Spleen (tissue), 11 donors: Measurements from ENCODE around the gene GMDS. TPM values are rescaled to one million over a fixed set of nuclear protein-coding genes. Genes with fewer than 3 reads are reported as not detected.

Experiments used
- DNase-seq: peaks from one replicate; pipeline ENCODE4 v3.0.0-alpha.2; 2020
- H3K27ac ChIP-seq, 8 donors: fragments of 200-600 bp; sonication (generic) in 7 of 8; 1 replicate in 4 of 8; 2 replicates in 4 of 8; pipeline versions ENCODE4 v1.5.0 to v1.8.0; 2016 to 2021; ENCODE audit warnings: inconsistent platforms in 4 of 8, mild to moderate bottlenecking in 4 of 8, moderate library complexity in 1 of 8
- H3K27me3 ChIP-seq, 7 donors: fragments of 200-600 bp; sonication (generic) in 6 of 7; replicated peaks in 1 of 7; 1 replicate in 4 of 7; 2 replicates in 3 of 7; pipeline versions ENCODE4 v1.5.0 to v1.8.0; 2016 to 2021; ENCODE audit warnings: inconsistent platforms in 3 of 7, mild to moderate bottlenecking in 1 of 7
- H3K36me3 ChIP-seq, 6 donors: fragments of 200-600 bp; sonication (generic) in 5 of 6; 1 replicate in 4 of 6; 2 replicates in 2 of 6; pipeline versions ENCODE4 v1.5.0 to v1.8.0; 2016 to 2021; ENCODE audit warnings: inconsistent platforms in 2 of 6
- H3K4me1 ChIP-seq, 6 donors: fragments of 200-600 bp; sonication (generic) in 5 of 6; 1 replicate in 3 of 6; 2 replicates in 3 of 6; pipeline versions ENCODE4 v1.5.0 to v1.8.0; 2016 to 2021; ENCODE audit warnings: inconsistent platforms in 3 of 6
- H3K4me3 ChIP-seq, 8 donors: fragments of 200-600 bp; sonication (generic) in 7 of 8; 1 replicate in 4 of 8; 2 replicates in 4 of 8; pipeline versions ENCODE4 v1.5.0 to v1.8.0; 2016 to 2021; ENCODE audit warnings: inconsistent platforms in 4 of 8, mild to moderate bottlenecking in 4 of 8, moderate library complexity in 2 of 8
- H3K9me3 ChIP-seq, 8 donors: fragments of 200-600 bp; sonication (generic) in 7 of 8; 1 replicate in 4 of 8; 2 replicates in 4 of 8; pipeline versions ENCODE4 v1.5.0 to v1.8.0; 2016 to 2021; ENCODE audit warnings: inconsistent platforms in 4 of 8
- POLR2A ChIP-seq, 3 donors: fragments of 450-650 bp; IDR thresholded peaks; one replicate each; pipeline ENCODE4 v1.5.1; 2017; ENCODE audit warnings: antibody characterized with exemption in 3 of 3, mild to moderate bottlenecking in 1 of 3
- POLR2AphosphoS5 ChIP-seq, 3 donors: sonication (generic); formaldehyde crosslinking; IDR thresholded peaks; one replicate each; pipeline ENCODE4 v1.5.1; 2017; ENCODE audit warnings: antibody characterized with exemption in 3 of 3
- WGBS, 5 donors: extraction: QIAGEN DNeasy Blood & Tissue Kit in 3 of 5; methylation state at CpG; one replicate each; pipeline versions ENCODE4 v1.1.5 to v1.1.7; 2013 to 2018; 5-methylcytosine and 5-hydroxymethylcytosine counted together
- intact Hi-C: fragments of 100-400 bp; cut with DNase I; formaldehyde crosslinking; loops from one replicate; pipeline ENCODE4 v1.15.0; 2023; ENCODE audit warnings: low total_unique reads
- polyA plus RNA-seq, 3 donors: library from polyadenylated mRNA; stranded (reverse); fragments of 200-250 nt; gene quantifications; one replicate each; pipeline ENCODE4 v1.2.1, GENCODE V29; 2013
- total RNA-seq, 7 donors: library from RNA; depleted of rRNA in 3 of 7; stranded (reverse); fragments of >200 nt in 3 of 7; fragmentation: NEBNext Ultra II Directional in 4 of 7; extraction: Animal tissue kit (Norgen Biotek cat#: 25700) in 4 of 7; gene quantifications; one replicate each; pipeline versions ENCODE4 v1.1.0 to v1.2.1, GENCODE V29; 2016 to 2021
- TF ChIP-seq, protein P1 (sequence below), 11 experiments: fragments of 200-600 bp in 7 of 11; fragments of 450-650 bp in 4 of 11; sonication (generic) in 4 of 11; IDR thresholded peaks in 8 of 11; conservative IDR thresholded peaks in 3 of 11; 1 replicate in 7 of 11; 2 replicates in 4 of 11; pipeline versions ENCODE4 v1.4.0 to v1.8.0; 2016 to 2021; ENCODE audit warnings: antibody characterized with exemption in 11 of 11, inconsistent platforms in 4 of 11, mild to moderate bottlenecking in 1 of 11
- donor health status: healthy with polysubstance abuse.
- donor health status: DM: no; HTN: no; CAD: no; lungs with moderate emphysema.
- donor health status: DM: no; HTN: no; CAD: no.
- donor health status: Bipolar disorder and iron deficiency.
- donor health status: healthy.
- donor health status: DM: no; HTN: no; CAD: no.
- donor health status: DM: yes; HTN: yes; CAD: no.

GMDS gene
- total and polyA plus RNA-seq, 10 donors = 9.1 to 30.8 (median 17.7) TPM

DNA sequence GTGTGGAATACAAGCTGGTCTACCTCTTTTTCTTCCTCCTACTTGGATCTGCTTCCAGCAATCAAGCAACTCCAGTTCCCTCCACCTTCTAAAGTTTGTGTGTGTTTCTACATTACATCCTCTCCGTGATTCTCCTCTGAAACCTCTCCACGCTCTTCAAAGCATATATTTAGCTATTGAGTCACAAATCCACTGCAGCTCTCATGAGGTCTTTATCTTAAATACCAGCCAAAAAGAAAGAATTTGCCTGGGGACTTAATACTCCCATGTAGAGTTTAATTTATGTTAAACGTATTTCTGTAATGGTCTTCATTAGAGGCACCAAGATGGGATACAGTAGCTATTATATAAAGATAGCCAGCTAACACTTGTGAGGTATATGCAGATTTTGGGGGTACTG, 557.0 kb downstream of the GMDS start:
- 94 to 100% (median 95%) methylated on average over 3 of the region's 3 CpGs for WGBS, 5 donors
- TF ChIP-seq, protein P1, sequence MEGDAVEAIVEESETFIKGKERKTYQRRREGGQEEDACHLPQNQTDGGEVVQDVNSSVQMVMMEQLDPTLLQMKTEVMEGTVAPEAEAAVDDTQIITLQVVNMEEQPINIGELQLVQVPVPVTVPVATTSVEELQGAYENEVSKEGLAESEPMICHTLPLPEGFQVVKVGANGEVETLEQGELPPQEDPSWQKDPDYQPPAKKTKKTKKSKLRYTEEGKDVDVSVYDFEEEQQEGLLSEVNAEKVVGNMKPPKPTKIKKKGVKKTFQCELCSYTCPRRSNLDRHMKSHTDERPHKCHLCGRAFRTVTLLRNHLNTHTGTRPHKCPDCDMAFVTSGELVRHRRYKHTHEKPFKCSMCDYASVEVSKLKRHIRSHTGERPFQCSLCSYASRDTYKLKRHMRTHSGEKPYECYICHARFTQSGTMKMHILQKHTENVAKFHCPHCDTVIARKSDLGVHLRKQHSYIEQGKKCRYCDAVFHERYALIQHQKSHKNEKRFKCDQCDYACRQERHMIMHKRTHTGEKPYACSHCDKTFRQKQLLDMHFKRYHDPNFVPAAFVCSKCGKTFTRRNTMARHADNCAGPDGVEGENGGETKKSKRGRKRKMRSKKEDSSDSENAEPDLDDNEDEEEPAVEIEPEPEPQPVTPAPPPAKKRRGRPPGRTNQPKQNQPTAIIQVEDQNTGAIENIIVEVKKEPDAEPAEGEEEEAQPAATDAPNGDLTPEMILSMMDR (IDR thresholded peaks at IDR 0.05 in 8 of 11, conservative IDR thresholded peaks at IDR 0.05 in 3 of 11) = no peak
- no peak for TF ChIP-seq POLR2A (IDR thresholded peaks at IDR 0.05)
- TF ChIP-seq POLR2AphosphoS5 (IDR thresholded peaks at IDR 0.05) = no peak
- no peak overlapping the region for H3K4me3 ChIP-seq
- H3K36me3 ChIP-seq = no peaks in the 10 kb centered on the region
- intact Hi-C loops = no loop called here
- no peak overlapping the region for H3K27ac ChIP-seq
- peaks cover 0 to 8% (median 0%) of the 10 kb centered on the region in 8 donors for H3K9me3 ChIP-seq
- DNase-seq = no peak
- no peaks in the 10 kb centered on the region for H3K27me3 ChIP-seq
- no peaks in the 10 kb centered on the region for H3K4me1 ChIP-seq

DNA sequence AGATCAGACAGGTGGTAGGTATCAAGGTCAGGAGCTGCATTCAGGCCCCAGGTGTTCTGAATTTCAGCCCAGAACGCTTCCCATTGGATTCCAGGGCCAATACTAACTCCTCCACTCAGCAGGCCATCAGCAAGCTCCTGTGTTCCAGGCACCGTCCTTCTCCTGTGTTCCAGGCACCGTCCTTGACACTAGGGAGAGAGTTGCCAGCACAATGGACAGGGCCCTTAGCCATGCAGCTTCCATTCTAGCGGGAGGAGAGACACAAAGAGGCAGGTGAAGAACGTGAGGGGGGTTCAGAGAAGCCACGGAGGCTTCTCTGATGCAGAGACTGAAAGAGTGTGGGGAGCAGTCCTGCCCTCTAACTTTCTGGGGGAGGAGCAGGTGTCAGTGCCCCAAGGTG, 558.0 kb downstream of the GMDS start:
- no peaks in the 10 kb centered on the region for H3K27me3 ChIP-seq
- TF ChIP-seq POLR2A (IDR thresholded peaks at IDR 0.05) (no peak), POLR2AphosphoS5 (IDR thresholded peaks at IDR 0.05) (no peak)
- TF ChIP-seq, protein P1 (IDR thresholded peaks at IDR 0.05 in 8 of 11, conservative IDR thresholded peaks at IDR 0.05 in 3 of 11) = no peak
- peaks cover 0 to 2% (median 0%) of the 10 kb centered on the region in 8 donors for H3K9me3 ChIP-seq
- no peak overlapping the region for H3K27ac ChIP-seq
- no peaks in the 10 kb centered on the region for H3K36me3 ChIP-seq
- DNase-seq = no peak
- no peaks in the 10 kb centered on the region for H3K4me1 ChIP-seq
- H3K4me3 ChIP-seq = no peak overlapping the region
- WGBS, 5 donors = 81 to 89% (median 81%) methylated on average over 4 to 6 of the region's 6 CpGs
- intact Hi-C loops = no loop called here

DNA sequence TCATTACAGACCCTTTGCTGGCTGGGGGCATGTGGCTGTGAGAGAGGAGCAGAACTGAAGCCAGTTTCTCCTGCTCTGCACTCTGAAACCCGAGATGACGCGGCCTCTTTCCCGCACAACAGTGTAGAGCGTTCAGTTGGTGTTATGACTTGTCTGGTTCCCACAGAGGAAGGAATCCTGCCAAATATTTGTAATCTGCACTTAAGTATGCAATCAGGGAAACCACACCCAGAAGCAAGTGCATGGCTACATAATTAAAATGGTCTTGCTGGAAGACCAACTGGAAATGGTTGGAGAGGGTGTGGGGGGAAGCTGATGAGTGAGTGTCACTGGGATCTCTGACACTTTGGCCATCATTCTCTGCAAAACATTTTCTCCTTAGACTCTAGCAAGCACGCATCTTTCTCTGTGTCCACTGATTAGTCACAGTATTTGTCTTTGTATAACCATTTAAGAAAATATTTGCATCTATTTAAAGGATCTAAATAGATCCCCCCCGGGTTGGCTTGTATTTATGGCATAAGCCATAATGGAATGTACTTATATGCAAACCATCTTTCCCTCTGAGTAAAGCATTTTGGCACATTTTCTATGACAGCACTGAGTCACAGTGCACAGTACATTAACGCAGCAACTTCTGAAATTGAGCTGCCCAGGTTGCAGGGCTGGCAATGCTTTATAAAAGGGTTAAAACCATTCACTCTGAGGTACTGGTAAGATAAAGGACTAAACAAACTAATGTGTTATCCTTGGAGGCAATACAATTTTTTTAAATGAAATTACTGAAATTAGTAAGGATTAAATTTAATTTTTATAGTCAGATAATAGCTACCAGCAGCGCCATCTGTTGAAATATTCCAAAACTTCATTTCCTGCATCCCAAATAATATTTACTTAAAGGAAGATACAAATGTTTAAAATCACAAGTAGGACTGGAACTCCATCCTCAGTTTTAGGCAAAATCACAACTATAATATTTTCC, 559.0 kb downstream of the GMDS start:
- intact Hi-C loops = no loop called here
- H3K27ac ChIP-seq = no peak overlapping the region
- H3K4me3 ChIP-seq = no peak overlapping the region
- no peaks in the 10 kb centered on the region for H3K36me3 ChIP-seq
- no peaks in the 10 kb centered on the region for H3K9me3 ChIP-seq
- WGBS, 5 donors = 64 to 91% (median 74%) methylated on average over 9 of the region's 9 CpGs
- TF ChIP-seq POLR2AphosphoS5 (IDR thresholded peaks at IDR 0.05) = no peak
- TF ChIP-seq, protein P1 (IDR thresholded peaks at IDR 0.05 in 8 of 11, conservative IDR thresholded peaks at IDR 0.05 in 3 of 11) = no peak
- TF ChIP-seq POLR2A (IDR thresholded peaks at IDR 0.05) = no peak
- DNase-seq = no peak
- H3K4me1 ChIP-seq = no peaks in the 10 kb centered on the region
- no peaks in the 10 kb centered on the region for H3K27me3 ChIP-seq

DNA sequence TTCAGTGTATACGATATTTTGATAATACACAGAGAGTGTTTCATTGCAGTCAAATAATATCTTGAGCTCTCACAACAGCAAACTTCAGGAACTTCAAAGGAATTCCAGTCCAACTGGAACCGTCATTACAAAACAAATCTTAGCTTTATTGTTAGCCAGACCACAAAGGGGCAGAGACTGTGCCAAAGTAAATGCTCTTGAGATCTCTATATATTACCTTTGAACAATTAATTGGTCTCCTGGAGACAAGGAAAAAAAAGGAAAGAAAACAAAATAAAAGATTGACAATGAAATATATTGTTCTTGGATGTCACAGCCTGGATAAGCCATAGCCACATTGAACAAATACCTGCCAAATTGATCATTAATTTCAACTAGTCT, 565.7 kb downstream of the GMDS start:
- no peak for TF ChIP-seq POLR2AphosphoS5 (IDR thresholded peaks at IDR 0.05)
- no peak overlapping the region for H3K27ac ChIP-seq
- H3K9me3 ChIP-seq = no peaks in the 10 kb centered on the region
- DNase-seq = no peak
- no peak overlapping the region for H3K4me3 ChIP-seq
- no peaks in the 10 kb centered on the region for H3K36me3 ChIP-seq
- no peaks in the 10 kb centered on the region for H3K4me1 ChIP-seq
- WGBS, 5 donors = 90 to 95% (median 93%) methylated on average over 2 of the region's 2 CpGs
- intact Hi-C loops = no loop called here
- H3K27me3 ChIP-seq = no peaks in the 10 kb centered on the region
